Mammary epithelial cell (primary cell): ENCODE results near the gene PATL2.

Experiments used
- EZH2 ChIP-seq: IDR thresholded peaks from 2 replicates; pipeline ENCODE4 v1.6.1; 2012; ENCODE audit warnings: low read length, inconsistent platforms, borderline replicate concordance
- TF ChIP-seq, protein P1 (sequence below), 2 donors: IDR thresholded peaks in 1 of 2; conservative IDR thresholded peaks in 1 of 2; 2 replicates each; pipeline ENCODE4 v1.5.1; 2011 to 2012; ENCODE audit warnings: inconsistent platforms in 2 of 2, low read length in 2 of 2, mild to moderate bottlenecking in 2 of 2, control low read depth in 1 of 2, low read depth in 1 of 2; ENCODE audit not compliant: insufficient read depth in 1 of 2; ENCODE audit errors: extremely low read depth in 1 of 2

GRCh38 chr15:44623178-44623577 is 87.9 kb downstream of the PATL2 start:
- TF ChIP-seq, protein P1, sequence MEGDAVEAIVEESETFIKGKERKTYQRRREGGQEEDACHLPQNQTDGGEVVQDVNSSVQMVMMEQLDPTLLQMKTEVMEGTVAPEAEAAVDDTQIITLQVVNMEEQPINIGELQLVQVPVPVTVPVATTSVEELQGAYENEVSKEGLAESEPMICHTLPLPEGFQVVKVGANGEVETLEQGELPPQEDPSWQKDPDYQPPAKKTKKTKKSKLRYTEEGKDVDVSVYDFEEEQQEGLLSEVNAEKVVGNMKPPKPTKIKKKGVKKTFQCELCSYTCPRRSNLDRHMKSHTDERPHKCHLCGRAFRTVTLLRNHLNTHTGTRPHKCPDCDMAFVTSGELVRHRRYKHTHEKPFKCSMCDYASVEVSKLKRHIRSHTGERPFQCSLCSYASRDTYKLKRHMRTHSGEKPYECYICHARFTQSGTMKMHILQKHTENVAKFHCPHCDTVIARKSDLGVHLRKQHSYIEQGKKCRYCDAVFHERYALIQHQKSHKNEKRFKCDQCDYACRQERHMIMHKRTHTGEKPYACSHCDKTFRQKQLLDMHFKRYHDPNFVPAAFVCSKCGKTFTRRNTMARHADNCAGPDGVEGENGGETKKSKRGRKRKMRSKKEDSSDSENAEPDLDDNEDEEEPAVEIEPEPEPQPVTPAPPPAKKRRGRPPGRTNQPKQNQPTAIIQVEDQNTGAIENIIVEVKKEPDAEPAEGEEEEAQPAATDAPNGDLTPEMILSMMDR (conservative IDR thresholded peaks at IDR 0.05 in 1 of 2, IDR thresholded peaks at IDR 0.05 in 1 of 2; ENCODE audit: extremely low read depth in 1 of 2, insufficient read depth in 1 of 2, low read depth in 1 of 2, low read length in 2 of 2): no peak
- TF ChIP-seq EZH2: no peak
